GM23338 (cell line): ENCODE results near the gene OBSCN. TPM values are rescaled to one million over a fixed set of nuclear protein-coding genes. Genes with fewer than 3 reads are reported as not detected.
A peak's percentile ranks its signal among the peaks of the same experiment; 100 is the strongest.

Source experiments
- ATAC-seq: fragments of 200-7000 bp; cut with Tn5 transposase; 3 replicates; pipeline ENCODE4 v1.9.1; 2020
- DNase-seq: peaks from one replicate; pipeline ENCODE4 v3.0.0-alpha.2; 2015; ENCODE audit warnings: low spot score
- H2AFZ ChIP-seq: fragments of 200-600 bp; sonication (generic); 2 replicates; pipeline ENCODE4 v1.8.0; 2016; ENCODE audit warnings: antibody characterized with exemption, mild to moderate bottlenecking, moderate library complexity
- H3F3A ChIP-seq: fragments of 200-600 bp; sonication (generic); replicated peaks from 2 replicates; pipeline ENCODE4 v1.8.0; 2017; ENCODE audit warnings: antibody characterized with exemption, mixed run types, low read depth
- H3K27ac ChIP-seq: fragments of 200-600 bp; sonication (generic); 2 replicates; pipeline ENCODE4 v1.6.1; 2016; ENCODE audit warnings: low read depth
- H3K27me3 ChIP-seq: fragments of 200-600 bp; sonication (generic); 2 replicates; pipeline ENCODE4 v1.8.0; 2016; ENCODE audit warnings: mild to moderate bottlenecking, mixed run types, moderate library complexity; ENCODE audit not compliant: insufficient read depth
- H3K36me3 ChIP-seq: fragments of 200-600 bp; sonication (generic); 2 replicates; pipeline ENCODE4 v1.8.0; 2016; ENCODE audit warnings: mild to moderate bottlenecking; ENCODE audit not compliant: insufficient read depth
- H3K4me1 ChIP-seq: fragments of 200-600 bp; sonication (generic); 2 replicates; pipeline ENCODE4 v1.8.0; 2016; ENCODE audit warnings: mild to moderate bottlenecking, moderate library complexity; ENCODE audit not compliant: insufficient read depth
- H3K4me2 ChIP-seq: fragments of 200-600 bp; sonication (generic); 2 replicates; pipeline ENCODE4 v1.7.1; 2017; ENCODE audit warnings: mixed run types
- H3K4me3 ChIP-seq: fragments of 200-600 bp; sonication (generic); 2 replicates; pipeline ENCODE4 v1.6.1; 2016; ENCODE audit warnings: mixed run types
- H3K79me2 ChIP-seq: fragments of 200-600 bp; sonication (generic); replicated peaks from 2 replicates; pipeline ENCODE4 v1.8.0; 2017; ENCODE audit warnings: mild to moderate bottlenecking; ENCODE audit not compliant: insufficient read depth
- H3K9me2 ChIP-seq: fragments of 200-600 bp; sonication (generic); 2 replicates; pipeline ENCODE4 v1.8.0; 2017; ENCODE audit not compliant: insufficient read depth
- H4K20me1 ChIP-seq: fragments of 200-600 bp; sonication (generic); replicated peaks from 2 replicates; pipeline ENCODE4 v1.8.0; 2017; ENCODE audit warnings: mild to moderate bottlenecking; ENCODE audit not compliant: insufficient read depth
- H3K27ac Mint-ChIP-seq: 2 replicates; pipeline ENCODE4 v1.8.0; 2020; ENCODE audit warnings: inconsistent platforms, mild to moderate bottlenecking, moderate library complexity, mixed read lengths
- H3K27me3 Mint-ChIP-seq: 3 replicates; pipeline ENCODE4 v1.8.0; 2022; ENCODE audit warnings: low read depth, mild to moderate bottlenecking, moderate library complexity, mixed read lengths, inconsistent platforms; ENCODE audit not compliant: insufficient read depth, poor library complexity
- H3K36me3 Mint-ChIP-seq: 3 replicates; pipeline ENCODE4 v1.8.0; 2021; ENCODE audit warnings: low read depth, mild to moderate bottlenecking, inconsistent platforms, moderate library complexity, mixed read lengths
- H3K4me1 Mint-ChIP-seq: 3 replicates; pipeline ENCODE4 v1.8.0; 2020; ENCODE audit warnings: mild to moderate bottlenecking, inconsistent platforms, mixed read lengths
- H3K4me3 Mint-ChIP-seq: 3 replicates; pipeline ENCODE4 v1.8.0; 2021; ENCODE audit warnings: moderate library complexity, mild to moderate bottlenecking, inconsistent platforms, mixed read lengths
- H3K9me3 Mint-ChIP-seq: 3 replicates; pipeline ENCODE4 v1.8.0; 2020; ENCODE audit warnings: moderate library complexity, mild to moderate bottlenecking, inconsistent platforms, mixed read lengths
- CTCF ChIP-seq, 2 experiments: fragments of 200-600 bp in 1 of 2; sonication (generic) in 1 of 2; conservative IDR thresholded peaks; 2 replicates each; pipeline versions ENCODE4 v1.5.1 to v1.6.1; 2016 to 2017; ENCODE audit warnings: antibody characterized with exemption in 2 of 2, low read depth in 2 of 2, mild to moderate bottlenecking in 2 of 2, moderate library complexity in 1 of 2
- JUNB ChIP-seq: IDR thresholded peaks from one replicate; pipeline ENCODE4 v1.6.1; 2016; ENCODE audit warnings: antibody characterized with exemption; ENCODE audit not compliant: unreplicated experiment
- POLR2AphosphoS5 ChIP-seq: IDR thresholded peaks from 2 replicates; pipeline ENCODE4 v1.6.1; 2016; ENCODE audit warnings: antibody characterized with exemption, low read depth
- polyA plus RNA-seq: library from polyadenylated mRNA; unstranded; fragments of >200 nt; fragmentation: Nextera tagmentation; extraction: Ambion mirVana; gene quantifications from 2 replicates; pipeline ENCODE4 v1.2.1, GENCODE V29; 2016
- total RNA-seq: library from RNA; depleted of rRNA; stranded (reverse); fragments of >200 nt; shearing (Covaris generic); gene quantifications from 2 replicates; pipeline ENCODE4 v1.2.3, GENCODE V29; 2014
- TF ChIP-seq, protein P1 (sequence below): fragments of 250-450 bp; sonication (Bioruptor Pico); IDR thresholded peaks from 2 replicates; pipeline ENCODE4 v1.5.0; 2020; ENCODE audit warnings: mild to moderate bottlenecking, moderate library complexity

The OBSCN gene
- total and polyA plus RNA-seq, 2 experiments from 2014 or later: 8.4 to 38.5 TPM

GRCh38 chr1:228178737-228179684 is 28.8 kb upstream of the OBSCN start:
- no peak overlapping the region for H2AFZ ChIP-seq
- no peaks in the 10 kb centered on the region for H3F3A ChIP-seq
- H4K20me1 ChIP-seq: no peaks in the 10 kb centered on the region
- no peaks in the 10 kb centered on the region for H3K4me1 ChIP-seq
- Mint-ChIP-seq H3K9me3 (no peaks in the 10 kb centered on the region), H3K36me3 (peaks cover 2% of the 10 kb centered on the region; the same call in 1 of the 3 replicates), H3K4me3 (no peak overlapping the region), H3K27me3 (peaks cover 9% of the 10 kb centered on the region), H3K4me1 (no peaks in the 10 kb centered on the region), H3K27ac (no peak overlapping the region)
- no peaks in the 10 kb centered on the region for H3K36me3 ChIP-seq
- no peak overlapping the region for H3K27ac ChIP-seq
- H3K79me2 ChIP-seq: no peaks in the 10 kb centered on the region
- no peaks in the 10 kb centered on the region for H3K9me2 ChIP-seq
- DNase-seq (no peak), ATAC-seq (no peak)
- no peaks in the 10 kb centered on the region for H3K27me3 ChIP-seq
- no peak overlapping the region for H3K4me3 ChIP-seq
- TF ChIP-seq POLR2AphosphoS5: no peak
- TF ChIP-seq, protein P1, sequence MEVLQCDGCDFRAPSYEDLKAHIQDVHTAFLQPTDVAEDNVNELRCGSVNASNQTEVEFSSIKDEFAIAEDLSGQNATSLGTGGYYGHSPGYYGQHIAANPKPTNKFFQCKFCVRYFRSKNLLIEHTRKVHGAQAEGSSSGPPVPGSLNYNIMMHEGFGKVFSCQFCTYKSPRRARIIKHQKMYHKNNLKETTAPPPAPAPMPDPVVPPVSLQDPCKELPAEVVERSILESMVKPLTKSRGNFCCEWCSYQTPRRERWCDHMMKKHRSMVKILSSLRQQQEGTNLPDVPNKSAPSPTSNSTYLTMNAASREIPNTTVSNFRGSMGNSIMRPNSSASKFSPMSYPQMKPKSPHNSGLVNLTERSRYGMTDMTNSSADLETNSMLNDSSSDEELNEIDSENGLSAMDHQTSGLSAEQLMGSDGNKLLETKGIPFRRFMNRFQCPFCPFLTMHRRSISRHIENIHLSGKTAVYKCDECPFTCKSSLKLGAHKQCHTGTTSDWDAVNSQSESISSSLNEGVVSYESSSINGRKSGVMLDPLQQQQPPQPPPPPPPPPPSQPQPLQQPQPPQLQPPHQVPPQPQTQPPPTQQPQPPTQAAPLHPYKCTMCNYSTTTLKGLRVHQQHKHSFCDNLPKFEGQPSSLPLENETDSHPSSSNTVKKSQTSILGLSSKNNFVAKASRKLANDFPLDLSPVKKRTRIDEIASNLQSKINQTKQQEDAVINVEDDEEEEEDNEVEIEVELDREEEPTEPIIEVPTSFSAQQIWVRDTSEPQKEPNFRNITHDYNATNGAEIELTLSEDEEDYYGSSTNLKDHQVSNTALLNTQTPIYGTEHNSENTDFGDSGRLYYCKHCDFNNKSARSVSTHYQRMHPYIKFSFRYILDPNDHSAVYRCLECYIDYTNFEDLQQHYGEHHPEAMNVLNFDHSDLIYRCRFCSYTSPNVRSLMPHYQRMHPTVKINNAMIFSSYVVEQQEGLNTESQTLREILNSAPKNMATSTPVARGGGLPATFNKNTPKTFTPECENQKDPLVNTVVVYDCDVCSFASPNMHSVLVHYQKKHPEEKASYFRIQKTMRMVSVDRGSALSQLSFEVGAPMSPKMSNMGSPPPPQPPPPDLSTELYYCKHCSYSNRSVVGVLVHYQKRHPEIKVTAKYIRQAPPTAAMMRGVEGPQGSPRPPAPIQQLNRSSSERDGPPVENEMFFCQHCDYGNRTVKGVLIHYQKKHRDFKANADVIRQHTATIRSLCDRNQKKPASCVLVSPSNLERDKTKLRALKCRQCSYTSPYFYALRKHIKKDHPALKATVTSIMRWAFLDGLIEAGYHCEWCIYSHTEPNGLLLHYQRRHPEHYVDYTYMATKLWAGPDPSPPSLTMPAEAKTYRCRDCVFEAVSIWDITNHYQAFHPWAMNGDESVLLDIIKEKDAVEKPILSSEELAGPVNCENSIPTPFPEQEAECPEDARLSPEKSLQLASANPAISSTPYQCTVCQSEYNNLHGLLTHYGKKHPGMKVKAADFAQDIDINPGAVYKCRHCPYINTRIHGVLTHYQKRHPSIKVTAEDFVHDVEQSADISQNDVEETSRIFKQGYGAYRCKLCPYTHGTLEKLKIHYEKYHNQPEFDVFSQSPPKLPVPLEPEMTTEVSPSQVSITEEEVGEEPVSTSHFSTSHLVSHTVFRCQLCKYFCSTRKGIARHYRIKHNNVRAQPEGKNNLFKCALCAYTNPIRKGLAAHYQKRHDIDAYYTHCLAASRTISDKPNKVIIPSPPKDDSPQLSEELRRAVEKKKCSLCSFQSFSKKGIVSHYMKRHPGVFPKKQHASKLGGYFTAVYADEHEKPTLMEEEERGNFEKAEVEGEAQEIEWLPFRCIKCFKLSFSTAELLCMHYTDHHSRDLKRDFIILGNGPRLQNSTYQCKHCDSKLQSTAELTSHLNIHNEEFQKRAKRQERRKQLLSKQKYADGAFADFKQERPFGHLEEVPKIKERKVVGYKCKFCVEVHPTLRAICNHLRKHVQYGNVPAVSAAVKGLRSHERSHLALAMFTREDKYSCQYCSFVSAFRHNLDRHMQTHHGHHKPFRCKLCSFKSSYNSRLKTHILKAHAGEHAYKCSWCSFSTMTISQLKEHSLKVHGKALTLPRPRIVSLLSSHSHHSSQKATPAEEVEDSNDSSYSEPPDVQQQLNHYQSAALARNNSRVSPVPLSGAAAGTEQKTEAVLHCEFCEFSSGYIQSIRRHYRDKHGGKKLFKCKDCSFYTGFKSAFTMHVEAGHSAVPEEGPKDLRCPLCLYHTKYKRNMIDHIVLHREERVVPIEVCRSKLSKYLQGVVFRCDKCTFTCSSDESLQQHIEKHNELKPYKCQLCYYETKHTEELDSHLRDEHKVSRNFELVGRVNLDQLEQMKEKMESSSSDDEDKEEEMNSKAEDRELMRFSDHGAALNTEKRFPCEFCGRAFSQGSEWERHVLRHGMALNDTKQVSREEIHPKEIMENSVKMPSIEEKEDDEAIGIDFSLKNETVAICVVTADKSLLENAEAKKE: no peak
- H3K4me2 ChIP-seq: no peak overlapping the region

DNA sequence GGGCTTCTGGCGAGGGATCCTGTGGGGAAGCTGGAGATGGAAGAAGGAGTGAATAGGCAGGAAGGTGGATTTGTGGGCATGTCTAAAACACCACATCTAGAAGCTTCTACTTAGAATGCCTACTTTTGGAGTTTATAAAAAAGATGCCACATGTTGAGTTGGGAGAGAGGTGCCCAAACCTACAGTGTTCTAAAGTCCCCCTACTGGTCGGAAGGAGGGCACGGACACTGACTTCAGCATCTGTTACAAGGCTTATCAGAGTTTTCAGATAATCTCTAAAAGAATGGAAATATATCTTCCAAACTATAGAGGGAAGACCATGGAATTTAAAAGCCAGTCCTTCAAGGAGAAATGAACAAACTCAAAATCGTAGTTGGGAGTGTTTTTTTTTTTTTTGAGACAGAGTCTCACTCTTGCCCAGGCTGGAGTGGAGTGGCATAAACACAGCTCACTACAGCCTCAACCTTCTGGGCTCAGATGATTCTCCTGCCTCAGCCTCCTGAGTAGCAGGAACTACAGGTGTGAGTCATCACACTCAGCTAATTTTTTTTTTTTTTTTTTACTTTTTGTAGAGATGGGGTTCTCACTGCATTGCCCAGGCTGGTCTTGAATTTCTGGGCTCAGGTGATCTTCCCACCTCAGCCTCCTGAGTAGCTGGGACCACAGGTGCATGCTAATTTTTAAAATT is 27.4 kb upstream of the OBSCN start:
- H3K27ac Mint-ChIP-seq: no peak overlapping the region
- DNase-seq: peak; percentile 57
- no peaks in the 10 kb centered on the region for H3K9me2 ChIP-seq
- no peak overlapping the region for H3K4me3 Mint-ChIP-seq
- H4K20me1 ChIP-seq: no peaks in the 10 kb centered on the region
- no peak overlapping the region for H2AFZ ChIP-seq
- no peak for TF ChIP-seq JUNB
- peak; percentile 51 to 69 for TF ChIP-seq CTCF (conservative IDR thresholded peaks at IDR 0.05; ENCODE audit: low read depth in 2 of 2)
- no peak overlapping the region for H3K4me3 ChIP-seq
- H3K36me3 Mint-ChIP-seq: peaks cover 2% of the 10 kb centered on the region; the same call in 1 of the 3 replicates
- H3K4me1 Mint-ChIP-seq: no peaks in the 10 kb centered on the region; the same call in 2 of the 3 replicates
- no peaks in the 10 kb centered on the region for H3K4me1 ChIP-seq
- no peaks in the 10 kb centered on the region for H3K36me3 ChIP-seq
- H3K79me2 ChIP-seq: no peaks in the 10 kb centered on the region
- no peaks in the 10 kb centered on the region for H3F3A ChIP-seq
- no peak overlapping the region for H3K27ac ChIP-seq
- peak; percentile 72 for ATAC-seq
- no peak overlapping the region for H3K4me2 ChIP-seq
- no peaks in the 10 kb centered on the region for H3K27me3 ChIP-seq
- H3K27me3 Mint-ChIP-seq: peaks cover 9% of the 10 kb centered on the region
- H3K9me3 Mint-ChIP-seq: no peaks in the 10 kb centered on the region
